Fibroblast of mammary gland (primary cell): ENCODE results near the gene FBP2.
A peak's percentile ranks its signal among the peaks of the same experiment; 100 is the strongest.

Experiments used
- DNase-seq: peaks from one replicate; pipeline ENCODE4 v3.0.0-alpha.2; 2010; ENCODE audit warnings: low read depth
- H3K4me3 ChIP-seq: 2 replicates; pipeline ENCODE4 v1.5.1; 2011; ENCODE audit warnings: low read depth, mild to moderate bottlenecking, low read length, moderate library complexity; ENCODE audit not compliant: control insufficient read depth
- TF ChIP-seq, protein P1 (sequence below): conservative IDR thresholded peaks from 2 replicates; pipeline ENCODE4 v1.5.1; 2011; ENCODE audit warnings: low read depth, low read length, inconsistent platforms; ENCODE audit not compliant: control insufficient read depth, insufficient read depth

FBP2 gene

GRCh38 chr9:94623253-94623652, 29.6 kb upstream of the FBP2 start:
- TF ChIP-seq, protein P1, sequence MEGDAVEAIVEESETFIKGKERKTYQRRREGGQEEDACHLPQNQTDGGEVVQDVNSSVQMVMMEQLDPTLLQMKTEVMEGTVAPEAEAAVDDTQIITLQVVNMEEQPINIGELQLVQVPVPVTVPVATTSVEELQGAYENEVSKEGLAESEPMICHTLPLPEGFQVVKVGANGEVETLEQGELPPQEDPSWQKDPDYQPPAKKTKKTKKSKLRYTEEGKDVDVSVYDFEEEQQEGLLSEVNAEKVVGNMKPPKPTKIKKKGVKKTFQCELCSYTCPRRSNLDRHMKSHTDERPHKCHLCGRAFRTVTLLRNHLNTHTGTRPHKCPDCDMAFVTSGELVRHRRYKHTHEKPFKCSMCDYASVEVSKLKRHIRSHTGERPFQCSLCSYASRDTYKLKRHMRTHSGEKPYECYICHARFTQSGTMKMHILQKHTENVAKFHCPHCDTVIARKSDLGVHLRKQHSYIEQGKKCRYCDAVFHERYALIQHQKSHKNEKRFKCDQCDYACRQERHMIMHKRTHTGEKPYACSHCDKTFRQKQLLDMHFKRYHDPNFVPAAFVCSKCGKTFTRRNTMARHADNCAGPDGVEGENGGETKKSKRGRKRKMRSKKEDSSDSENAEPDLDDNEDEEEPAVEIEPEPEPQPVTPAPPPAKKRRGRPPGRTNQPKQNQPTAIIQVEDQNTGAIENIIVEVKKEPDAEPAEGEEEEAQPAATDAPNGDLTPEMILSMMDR = peak; percentile 19
- no peak overlapping the region for H3K4me3 ChIP-seq
- DNase-seq = no peak

- DNase-seq = no peak
- TF ChIP-seq, protein P1 = no peak
- H3K4me3 ChIP-seq = no peak overlapping the region
Observed at GRCh38 chr9:94622087-94622800, 28.6 kb upstream of the FBP2 start.

GRCh38 chr9:94619026-94619425, 25.4 kb upstream of the FBP2 start:
- DNase-seq = no peak
- no peak overlapping the region for H3K4me3 ChIP-seq
- TF ChIP-seq, protein P1 = no peak

DNA sequence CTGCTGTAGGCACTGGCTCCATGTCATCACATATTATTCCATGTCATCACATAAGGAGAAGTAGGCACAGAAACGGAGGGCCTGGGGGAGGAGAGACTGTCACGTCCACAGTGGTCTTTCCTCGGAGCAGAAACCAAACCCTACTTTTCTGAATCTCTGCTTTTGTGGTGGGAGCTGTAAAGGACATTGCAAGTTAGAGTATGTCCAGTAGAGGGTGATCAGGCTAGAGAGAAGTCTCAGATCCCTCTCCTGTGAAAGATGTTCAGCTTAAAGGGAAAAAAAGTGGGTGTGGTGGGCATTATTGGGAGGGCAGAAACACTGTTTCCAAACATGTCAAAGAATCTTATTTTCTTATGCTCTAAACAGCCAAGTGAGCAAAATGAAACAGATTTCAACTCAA, 19.4 kb upstream of the FBP2 start:
- TF ChIP-seq, protein P1 = no peak
- no peak overlapping the region for H3K4me3 ChIP-seq
- no peak for DNase-seq

DNA sequence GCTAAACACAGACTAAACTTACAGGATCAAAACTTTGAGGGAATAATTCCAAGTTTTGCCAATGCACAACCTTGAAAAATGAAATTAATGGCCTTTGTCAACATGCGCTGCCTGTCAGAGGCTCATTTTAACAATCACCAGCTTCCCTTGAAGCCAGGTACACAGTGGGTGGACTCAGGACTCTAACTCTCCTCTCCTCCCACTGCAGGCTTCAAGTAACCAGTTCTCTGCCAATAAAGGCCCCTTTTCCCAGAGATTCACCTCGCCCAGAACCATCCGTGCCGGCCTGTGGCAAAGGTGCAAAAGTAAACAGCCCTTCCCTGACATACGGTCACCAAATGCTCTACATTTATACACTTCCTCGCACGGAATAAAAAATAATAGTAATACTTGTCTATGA, 18.4 kb upstream of the FBP2 start:
- no peak overlapping the region for H3K4me3 ChIP-seq
- TF ChIP-seq, protein P1 = no peak
- DNase-seq = no peak

DNA sequence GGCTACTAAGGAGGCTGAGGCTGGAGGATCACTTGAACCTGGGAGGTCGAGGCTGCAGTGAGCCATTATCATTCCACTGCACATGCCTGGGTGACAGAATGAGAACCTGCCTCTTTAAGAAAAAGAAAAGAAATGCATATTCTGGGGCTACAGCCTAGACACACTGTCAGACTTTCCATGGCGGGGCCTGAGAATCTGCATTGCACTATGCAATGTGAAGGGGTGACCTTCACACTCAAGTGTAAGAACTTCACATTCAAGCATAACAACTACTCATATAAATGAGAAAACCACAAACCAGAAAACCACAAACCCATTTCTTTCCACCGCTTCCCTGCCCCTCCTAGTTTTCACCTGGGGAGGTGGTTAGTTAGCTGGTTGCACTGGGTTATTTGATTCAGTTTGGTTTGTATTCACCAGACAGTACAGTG, 18.0 kb upstream of the FBP2 start:
- no peak overlapping the region for H3K4me3 ChIP-seq
- DNase-seq = no peak
- TF ChIP-seq, protein P1 = no peak

GRCh38 chr9:94610181-94610606, 16.6 kb upstream of the FBP2 start:
- TF ChIP-seq, protein P1 = no peak
- no peak overlapping the region for H3K4me3 ChIP-seq
- DNase-seq = peak; percentile 2
